HG03565 (cell line): ENCODE measurements around the gene DNAJB6.

Experiments
- ATAC-seq: cut with Tn5 transposase; IDR thresholded peaks from one replicate; pipeline ENCODE4 v1.9.1; 2021; ENCODE audit warnings: mild to moderate bottlenecking, moderate library complexity; ENCODE audit not compliant: unreplicated experiment

DNAJB6 gene

GRCh38 chr7:157394246-157395191, 57.7 kb downstream of the DNAJB6 start:
- no peak for ATAC-seq

DNA sequence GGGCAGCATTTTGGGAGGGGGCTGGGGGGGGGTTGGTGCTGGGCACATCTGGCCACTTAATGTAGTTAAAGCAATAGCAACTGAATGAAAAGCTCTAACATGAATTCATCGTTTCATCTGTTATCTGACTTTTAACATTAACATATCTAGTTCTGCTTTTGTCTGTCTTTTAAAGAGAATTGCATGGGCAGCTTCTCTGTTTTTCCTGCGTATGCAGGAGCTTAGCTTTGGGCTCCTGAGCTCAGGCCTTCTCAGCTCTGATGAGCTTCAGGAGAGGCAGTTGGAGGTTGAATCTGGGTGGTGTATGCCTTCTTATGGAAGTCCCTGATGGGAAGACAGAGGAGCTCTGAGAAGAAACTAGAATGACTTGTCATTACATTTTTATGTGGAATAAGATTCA, 58.4 kb downstream of the DNAJB6 start:
- ATAC-seq: no peak

DNA sequence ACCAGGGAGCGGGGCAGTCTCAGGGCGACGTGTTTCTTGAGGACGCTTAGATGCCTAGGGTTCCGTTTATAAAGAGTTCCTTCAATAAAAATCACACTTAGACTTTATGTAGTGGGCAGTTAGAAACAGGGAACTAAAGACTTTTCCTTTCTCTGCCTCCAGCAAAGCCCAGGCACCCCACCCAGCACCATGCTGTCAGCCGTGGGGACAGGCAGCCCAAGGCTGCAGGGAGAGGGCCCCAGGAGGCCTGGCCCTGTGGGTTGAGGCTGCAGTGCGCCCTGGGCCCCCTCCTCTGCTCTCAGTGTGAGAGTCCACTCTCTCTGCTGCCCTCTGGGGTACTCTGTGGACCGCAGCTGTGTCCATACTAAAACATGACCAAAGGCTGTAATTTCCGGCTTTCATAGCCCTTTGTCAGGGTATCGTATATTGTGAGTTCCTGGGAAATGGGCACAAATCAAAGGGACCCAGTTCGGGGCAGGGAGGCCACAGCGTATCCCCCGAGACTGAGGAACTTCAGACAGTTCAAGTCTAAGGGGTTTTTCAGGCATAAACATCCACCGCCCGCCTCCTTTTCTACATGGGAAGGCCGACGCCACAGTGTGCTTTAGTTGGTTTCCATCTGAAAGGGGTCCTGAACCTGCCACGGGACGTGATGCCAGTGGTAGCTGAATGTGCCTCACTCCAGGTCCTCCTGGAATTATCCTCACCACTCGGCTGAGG, 59.7 kb downstream of the DNAJB6 start:
- no peak for ATAC-seq

GRCh38 chr7:157397036-157397720, 60.4 kb downstream of the DNAJB6 start:
- no peak for ATAC-seq

DNA sequence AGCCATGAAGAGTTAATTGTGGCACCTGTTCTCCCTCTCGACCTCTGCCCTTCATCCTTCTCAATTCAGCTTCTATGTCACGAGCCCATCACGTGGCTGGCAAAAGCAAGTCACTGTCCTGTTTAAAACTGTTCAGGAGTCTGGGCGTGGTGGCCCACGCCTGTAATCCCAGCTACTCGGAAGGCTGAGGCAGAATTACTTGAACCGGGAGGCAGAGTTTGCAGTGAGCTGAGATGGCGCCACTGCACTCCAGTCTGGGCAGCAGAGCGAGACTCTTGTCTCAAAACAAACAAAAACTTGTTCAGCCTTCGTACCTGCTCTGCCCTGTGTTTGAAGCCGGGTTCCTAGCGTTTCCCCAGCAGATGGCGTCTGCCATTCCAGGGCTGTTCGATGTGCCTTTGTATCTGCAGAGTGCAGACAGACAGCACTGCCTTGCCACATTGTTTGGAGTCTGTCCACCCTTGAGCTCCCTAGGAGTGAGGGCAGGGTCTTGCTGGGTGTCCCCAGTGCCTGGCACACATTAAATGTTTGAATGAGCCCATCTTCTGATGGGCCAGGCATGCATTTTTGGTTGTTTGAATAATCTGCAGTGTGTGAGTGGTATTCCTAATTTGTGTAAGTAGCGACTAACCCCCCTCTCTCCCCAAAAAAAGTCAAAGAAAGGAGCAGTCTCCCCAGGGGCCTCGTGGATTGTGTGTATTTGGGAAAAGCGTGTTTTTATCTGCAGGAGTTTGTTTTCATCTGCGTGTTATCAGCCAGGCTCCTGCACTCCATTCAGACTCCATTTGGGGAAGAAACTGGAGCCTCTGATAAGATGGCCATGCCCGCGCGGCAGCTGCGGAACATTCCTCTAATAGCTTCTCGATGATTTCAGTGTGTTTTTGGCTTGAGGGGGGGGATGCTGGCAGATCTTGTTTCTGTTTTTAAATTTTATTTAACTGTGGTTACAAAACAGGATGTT, 61.2 kb downstream of the DNAJB6 start:
- no peak for ATAC-seq

GRCh38 chr7:157399086-157399687, 62.4 kb downstream of the DNAJB6 start:
- no peak for ATAC-seq

DNA sequence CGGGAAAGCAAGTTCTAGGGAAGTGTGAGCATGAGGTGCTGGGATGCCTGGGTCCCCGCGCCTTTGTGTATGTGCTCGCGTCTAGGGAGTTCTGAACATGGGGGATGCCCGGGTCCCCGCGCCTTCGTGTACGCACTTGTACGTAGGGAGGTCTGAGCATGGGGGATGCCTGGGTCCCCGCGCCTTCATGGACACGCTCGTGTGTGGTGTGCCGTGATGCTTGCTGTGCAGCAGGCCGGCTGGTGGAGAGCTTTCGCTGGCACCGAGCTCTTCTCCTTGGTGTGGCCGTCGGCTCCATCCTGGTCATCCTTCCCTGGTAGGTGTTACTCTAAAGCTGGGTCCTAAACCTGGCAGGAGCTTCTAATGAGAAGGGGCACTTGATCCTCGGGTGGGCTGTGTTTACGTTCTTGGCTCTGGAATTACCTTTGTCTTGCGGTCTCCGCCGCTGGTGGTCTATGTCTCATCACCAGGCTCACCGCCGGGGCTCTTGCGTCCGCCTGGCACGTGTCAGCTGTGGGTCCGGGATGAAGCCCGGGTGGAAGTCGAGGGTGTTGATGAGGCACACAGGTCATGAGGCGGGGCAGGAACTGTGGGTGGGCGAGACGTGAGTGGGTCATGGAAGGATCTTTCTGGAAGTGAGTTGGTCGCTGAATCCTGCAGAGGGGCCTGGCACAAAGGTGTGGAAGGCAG, 63.5 kb downstream of the DNAJB6 start:
- no peak for ATAC-seq

GRCh38 chr7:157401567-157402387, 65.0 kb downstream of the DNAJB6 start:
- ATAC-seq: no peak

- no peak for ATAC-seq
These were observed 65.5 kb downstream of the DNAJB6 start for GRCh38 chr7:157402388-157402703.

DNA sequence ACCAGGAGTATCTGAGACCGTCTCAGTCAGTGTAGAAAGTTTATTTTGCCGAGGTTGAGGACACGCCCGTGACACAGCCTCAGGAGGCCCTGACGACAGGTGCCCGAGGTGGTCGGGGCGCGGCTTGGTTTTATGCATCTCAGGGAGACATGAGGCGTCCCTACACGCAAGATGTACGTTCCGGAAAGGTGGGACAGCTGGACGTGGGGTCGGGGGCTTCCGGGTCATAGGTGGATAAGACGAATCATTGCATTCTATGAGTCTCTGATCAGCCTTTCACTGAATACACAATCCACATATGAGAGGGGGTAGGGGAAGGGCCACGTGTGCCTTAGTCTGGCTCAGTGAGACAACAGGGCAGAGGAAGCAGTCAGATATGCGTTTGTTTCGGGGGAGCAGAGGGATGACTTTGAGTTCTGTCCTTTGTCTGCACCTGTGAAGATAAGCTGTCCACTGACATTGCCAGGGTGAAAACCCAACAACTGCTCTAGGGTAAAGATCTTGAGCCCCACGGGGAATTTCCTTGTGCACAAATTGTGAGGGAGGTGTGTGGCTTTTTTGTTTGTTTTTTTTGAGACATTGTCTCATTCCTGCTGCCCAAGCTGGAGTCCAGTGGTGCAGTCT, 66.2 kb downstream of the DNAJB6 start:
- ATAC-seq: no peak

DNA sequence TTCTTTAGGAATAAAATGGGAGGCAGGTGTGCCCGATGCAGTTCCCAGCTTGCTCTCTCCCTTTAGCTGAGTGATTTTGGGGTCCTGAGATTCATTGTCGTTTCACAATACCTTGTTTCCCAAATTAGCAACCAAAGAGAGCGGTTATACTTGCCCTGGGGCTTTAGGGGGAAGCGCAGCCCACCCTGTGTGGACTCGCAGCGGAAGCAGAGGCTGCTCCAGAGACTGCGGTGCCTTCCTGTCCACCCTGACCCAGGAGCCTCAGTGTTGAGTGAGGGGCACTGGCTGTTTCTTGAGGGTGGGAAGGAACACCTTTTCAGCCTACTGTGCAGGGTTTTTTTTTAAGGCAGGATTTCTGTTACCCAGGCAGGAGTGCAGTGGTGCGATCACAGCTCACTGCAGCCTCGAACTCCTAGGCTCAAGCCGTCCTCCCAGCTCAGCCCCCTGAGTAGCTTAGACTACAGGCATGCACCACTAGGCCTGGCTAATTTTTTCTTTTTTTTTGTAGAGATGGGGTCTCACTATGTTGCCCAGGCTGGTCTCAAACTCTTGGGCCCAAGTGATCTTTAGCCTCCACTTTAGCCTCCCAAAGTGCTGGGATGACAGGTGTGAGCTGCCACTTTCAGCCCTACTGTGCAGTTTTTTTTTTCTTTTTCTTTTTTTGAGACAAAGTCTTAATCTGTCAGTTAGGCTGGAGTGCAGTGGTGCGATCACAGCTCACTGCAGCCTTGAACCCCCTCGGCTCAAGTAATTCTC, 67.0 kb downstream of the DNAJB6 start:
- no peak for ATAC-seq

DNA sequence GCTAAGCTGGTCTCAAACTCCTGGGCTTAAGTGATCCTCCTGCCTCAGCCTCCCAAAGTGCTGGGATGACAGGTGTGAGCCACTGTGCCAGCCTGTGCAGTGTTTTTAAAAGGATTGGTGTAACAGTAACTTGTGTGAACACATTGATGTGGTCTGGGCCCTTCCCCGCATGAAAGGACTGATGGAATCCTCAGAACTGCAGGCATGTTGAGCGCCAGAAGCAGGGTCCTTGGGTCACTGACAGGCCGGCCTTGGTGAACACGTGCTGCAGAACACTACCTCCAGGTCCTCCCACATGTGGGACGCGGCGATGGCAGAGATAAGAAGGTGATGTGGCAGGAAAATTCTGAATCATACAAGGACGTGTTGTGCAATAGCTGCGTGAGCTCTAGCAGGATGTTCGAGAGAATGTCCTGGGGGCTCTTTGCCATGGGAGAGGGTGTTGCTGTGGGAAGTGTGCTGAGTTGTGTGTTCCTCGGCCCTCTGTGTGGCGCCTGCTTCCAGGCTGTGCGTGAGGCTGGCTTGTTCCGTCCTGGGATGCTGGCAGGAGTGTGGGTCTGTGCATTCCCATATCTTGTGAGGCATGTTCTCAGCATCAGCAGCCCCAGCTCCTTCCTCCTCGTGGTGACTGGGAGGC, 68.2 kb downstream of the DNAJB6 start:
- ATAC-seq: no peak

DNA sequence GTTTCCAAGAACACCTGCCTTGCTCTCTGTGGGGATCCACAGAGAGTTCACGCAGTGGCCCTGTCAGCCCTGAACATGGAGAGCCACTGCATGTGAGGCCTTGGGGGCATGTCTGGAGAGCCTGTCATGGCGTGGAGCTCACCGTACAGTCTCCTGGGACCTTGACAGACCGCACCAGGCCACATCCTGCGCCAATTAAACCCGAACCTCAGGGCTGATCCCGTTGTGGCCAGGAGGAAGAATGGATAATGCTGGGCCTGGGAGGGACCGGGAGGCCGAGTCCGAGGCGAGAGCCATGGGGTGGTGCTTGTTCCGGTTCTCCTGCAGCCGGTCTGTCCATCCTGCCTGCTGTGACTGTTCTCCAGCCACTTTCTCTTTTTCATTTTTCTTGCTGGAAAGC, 68.7 kb downstream of the DNAJB6 start:
- no peak for ATAC-seq

- ATAC-seq: no peak
These were observed 69.4 kb downstream of the DNAJB6 start for GRCh38 chr7:157405914-157406810.

DNA sequence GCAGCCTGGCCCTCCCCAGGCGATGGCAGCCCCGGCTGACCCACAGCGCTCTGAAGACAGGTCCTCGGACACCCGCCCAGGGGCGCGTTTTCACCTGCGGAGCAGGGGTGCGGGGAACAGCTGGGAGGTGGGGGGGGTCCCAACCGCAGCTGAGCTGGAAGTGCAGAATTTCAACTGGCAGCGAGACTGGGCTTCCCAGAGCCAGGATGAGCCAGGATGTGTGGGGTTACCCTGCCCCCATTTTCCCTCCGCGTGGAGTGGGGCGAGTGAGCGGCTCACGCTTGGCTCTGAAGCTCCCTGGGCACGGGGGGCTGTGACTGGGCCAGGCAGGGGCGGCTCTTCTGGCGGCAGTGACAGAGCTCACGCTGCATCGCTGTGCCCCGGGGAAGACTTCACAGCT, 70.2 kb downstream of the DNAJB6 start:
- no peak for ATAC-seq
